ENCODE results near the gene XBP1.

The XBP1 gene

DNA sequence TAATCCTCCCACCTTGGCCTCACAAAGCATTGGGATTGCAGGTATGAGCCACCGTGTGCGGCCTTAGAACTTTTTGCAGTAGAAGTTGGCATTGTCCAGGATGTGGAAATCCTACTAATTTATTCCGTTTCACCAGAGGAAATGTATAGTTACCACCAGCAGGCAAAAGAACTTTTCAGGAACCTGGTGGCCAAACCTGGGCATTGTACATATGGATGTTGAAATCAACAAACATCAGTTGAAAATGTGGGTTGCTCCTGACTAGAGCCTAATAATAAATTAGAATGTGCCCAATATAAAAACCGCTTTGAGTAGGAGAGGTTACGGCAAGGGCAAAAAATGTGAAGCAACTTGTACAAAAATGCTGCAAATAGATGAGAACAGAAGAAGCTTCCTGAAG is 40.7 kb upstream of the XBP1 start:
- Histone ChIP-seq H3K9me2 (replicated peaks; ENCODE audit: low read depth, low read length) (no peaks in the 10 kb centered on the region), H3K27me3 (ENCODE audit: insufficient read depth, low read length, poor library complexity, severe bottlenecking) (no peaks in the 10 kb centered on the region), H3K4me3 (ENCODE audit: low read length, poor library complexity, severe bottlenecking) (no peak overlapping the region), H3K79me2 (ENCODE audit: insufficient read depth, low read length) (no peaks in the 10 kb centered on the region), H3K4me2 (ENCODE audit: low read depth, low read length, poor library complexity, severe bottlenecking) (no peak overlapping the region), H3K36me3 (ENCODE audit: insufficient read depth, low read length) (no peaks in the 10 kb centered on the region), H4K20me1 (ENCODE audit: insufficient read depth, low read length, poor library complexity, severe bottlenecking) (no peaks in the 10 kb centered on the region), H3K9me3 (ENCODE audit: insufficient read depth, low read depth, low read length) (no peaks in the 10 kb centered on the region), H3K4me1 (ENCODE audit: insufficient read depth, low read length, poor library complexity, severe bottlenecking) (peaks cover 13% of the 10 kb centered on the region), H2AFZ (ENCODE audit: low read length) (no peak overlapping the region), H3F3A (ENCODE audit: low read depth) (no peaks in the 10 kb centered on the region), H3K9ac (ENCODE audit: low read depth, low read length, poor library complexity, severe bottlenecking) (no peak overlapping the region)
- TF ChIP-seq, protein P1, sequence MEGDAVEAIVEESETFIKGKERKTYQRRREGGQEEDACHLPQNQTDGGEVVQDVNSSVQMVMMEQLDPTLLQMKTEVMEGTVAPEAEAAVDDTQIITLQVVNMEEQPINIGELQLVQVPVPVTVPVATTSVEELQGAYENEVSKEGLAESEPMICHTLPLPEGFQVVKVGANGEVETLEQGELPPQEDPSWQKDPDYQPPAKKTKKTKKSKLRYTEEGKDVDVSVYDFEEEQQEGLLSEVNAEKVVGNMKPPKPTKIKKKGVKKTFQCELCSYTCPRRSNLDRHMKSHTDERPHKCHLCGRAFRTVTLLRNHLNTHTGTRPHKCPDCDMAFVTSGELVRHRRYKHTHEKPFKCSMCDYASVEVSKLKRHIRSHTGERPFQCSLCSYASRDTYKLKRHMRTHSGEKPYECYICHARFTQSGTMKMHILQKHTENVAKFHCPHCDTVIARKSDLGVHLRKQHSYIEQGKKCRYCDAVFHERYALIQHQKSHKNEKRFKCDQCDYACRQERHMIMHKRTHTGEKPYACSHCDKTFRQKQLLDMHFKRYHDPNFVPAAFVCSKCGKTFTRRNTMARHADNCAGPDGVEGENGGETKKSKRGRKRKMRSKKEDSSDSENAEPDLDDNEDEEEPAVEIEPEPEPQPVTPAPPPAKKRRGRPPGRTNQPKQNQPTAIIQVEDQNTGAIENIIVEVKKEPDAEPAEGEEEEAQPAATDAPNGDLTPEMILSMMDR (conservative IDR thresholded peaks at IDR 0.05; ENCODE audit: low read length) = 0 out of 2 replicates have a peak, but pooled peaks have one; percentile 22
- TF ChIP-seq EZH2phosphoT487 (IDR thresholded peaks at IDR 0.05; ENCODE audit: borderline replicate concordance) = no peak

GRCh38 chr22:28838971-28839370 is 38.6 kb upstream of the XBP1 start:
- Histone ChIP-seq H3K27me3 (ENCODE audit: insufficient read depth, low read length, poor library complexity, severe bottlenecking) (no peaks in the 10 kb centered on the region), H3K4me1 (ENCODE audit: insufficient read depth, low read length, poor library complexity, severe bottlenecking) (peaks cover 13% of the 10 kb centered on the region), H2AFZ (ENCODE audit: low read length) (no peak overlapping the region), H3K9me3 (ENCODE audit: insufficient read depth, low read depth, low read length) (no peaks in the 10 kb centered on the region), H3K36me3 (ENCODE audit: insufficient read depth, low read length) (no peaks in the 10 kb centered on the region), H3K4me3 (ENCODE audit: low read length, poor library complexity, severe bottlenecking) (no peak overlapping the region), H3K4me2 (ENCODE audit: low read depth, low read length, poor library complexity, severe bottlenecking) (no peak overlapping the region), H4K20me1 (ENCODE audit: insufficient read depth, low read length, poor library complexity, severe bottlenecking) (no peaks in the 10 kb centered on the region), H3K9ac (ENCODE audit: low read depth, low read length, poor library complexity, severe bottlenecking) (no peak overlapping the region), H3K9me2 (replicated peaks; ENCODE audit: low read depth, low read length) (no peaks in the 10 kb centered on the region), H3K79me2 (ENCODE audit: insufficient read depth, low read length) (no peaks in the 10 kb centered on the region), H3F3A (ENCODE audit: low read depth) (no peaks in the 10 kb centered on the region)
- TF ChIP-seq, protein P1 (conservative IDR thresholded peaks at IDR 0.05; ENCODE audit: low read length) = no peak
- TF ChIP-seq EZH2phosphoT487 (IDR thresholded peaks at IDR 0.05; ENCODE audit: borderline replicate concordance) = no peak

GRCh38 chr22:28837640-28838039 is 37.3 kb upstream of the XBP1 start:
- Histone ChIP-seq H3K36me3 (ENCODE audit: insufficient read depth, low read length) (no peaks in the 10 kb centered on the region), H3K4me3 (ENCODE audit: low read length, poor library complexity, severe bottlenecking) (no peak overlapping the region), H3K4me1 (ENCODE audit: insufficient read depth, low read length, poor library complexity, severe bottlenecking) (peaks cover 22% of the 10 kb centered on the region), H3K79me2 (ENCODE audit: insufficient read depth, low read length) (no peaks in the 10 kb centered on the region), H3K9ac (ENCODE audit: low read depth, low read length, poor library complexity, severe bottlenecking) (no peak overlapping the region), H2AFZ (ENCODE audit: low read length) (no peak overlapping the region), H4K20me1 (ENCODE audit: insufficient read depth, low read length, poor library complexity, severe bottlenecking) (no peaks in the 10 kb centered on the region), H3K9me3 (ENCODE audit: insufficient read depth, low read depth, low read length) (no peaks in the 10 kb centered on the region), H3K4me2 (ENCODE audit: low read depth, low read length, poor library complexity, severe bottlenecking) (peak overlapping the region; percentile 43), H3F3A (ENCODE audit: low read depth) (no peaks in the 10 kb centered on the region), H3K27me3 (ENCODE audit: insufficient read depth, low read length, poor library complexity, severe bottlenecking) (no peaks in the 10 kb centered on the region), H3K9me2 (replicated peaks; ENCODE audit: low read depth, low read length) (no peaks in the 10 kb centered on the region)
- TF ChIP-seq EZH2phosphoT487 (IDR thresholded peaks at IDR 0.05; ENCODE audit: borderline replicate concordance) = no peak
- TF ChIP-seq, protein P1 (conservative IDR thresholded peaks at IDR 0.05; ENCODE audit: low read length) = no peak

Measured in Loucy (cell line).